ENCODE measurements around the gene WDR17.

The WDR17 gene

DNA sequence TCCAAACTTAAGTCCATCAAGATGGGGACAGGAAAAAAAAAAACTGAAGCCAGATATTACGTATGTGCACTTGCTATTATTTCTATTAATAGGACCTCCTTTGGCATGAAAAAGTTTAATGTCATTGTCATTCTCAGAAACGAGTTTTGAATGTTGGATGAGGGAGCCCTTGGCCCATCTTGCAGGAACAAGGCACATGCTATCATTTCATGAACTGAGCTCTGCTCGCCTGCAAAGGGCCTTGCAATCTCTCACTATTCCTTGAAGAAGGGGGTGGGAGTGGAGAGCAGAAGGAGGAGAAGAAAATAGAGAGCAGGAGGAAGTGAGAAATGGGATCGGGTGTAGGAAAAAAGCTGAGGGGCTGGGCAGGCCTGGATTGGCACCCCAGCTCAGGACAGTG, 164.0 kb downstream of the WDR17 start:
- no peak for TF ChIP-seq ZNF274 (IDR thresholded peaks at IDR 0.05; ENCODE audit: low read depth, low read length)
- no peak overlapping the region for H3K4me3 ChIP-seq (ENCODE audit: low read length)
